AG09319 (cell line): ENCODE results near the gene MYH3.
A peak's percentile ranks its signal among the peaks of the same experiment; 100 is the strongest.

ENCODE experiments used
- DNase-seq: peaks from one replicate; pipeline ENCODE4 v3.0.0-alpha.2; 2010; ENCODE audit warnings: low read depth; ENCODE audit errors: extremely low read depth
- CTCF ChIP-seq: IDR thresholded peaks from 2 replicates; pipeline ENCODE4 v1.5.1; 2011; ENCODE audit warnings: low read depth, mild to moderate bottlenecking, inconsistent platforms, low read length, moderate library complexity

Gene MYH3

DNA sequence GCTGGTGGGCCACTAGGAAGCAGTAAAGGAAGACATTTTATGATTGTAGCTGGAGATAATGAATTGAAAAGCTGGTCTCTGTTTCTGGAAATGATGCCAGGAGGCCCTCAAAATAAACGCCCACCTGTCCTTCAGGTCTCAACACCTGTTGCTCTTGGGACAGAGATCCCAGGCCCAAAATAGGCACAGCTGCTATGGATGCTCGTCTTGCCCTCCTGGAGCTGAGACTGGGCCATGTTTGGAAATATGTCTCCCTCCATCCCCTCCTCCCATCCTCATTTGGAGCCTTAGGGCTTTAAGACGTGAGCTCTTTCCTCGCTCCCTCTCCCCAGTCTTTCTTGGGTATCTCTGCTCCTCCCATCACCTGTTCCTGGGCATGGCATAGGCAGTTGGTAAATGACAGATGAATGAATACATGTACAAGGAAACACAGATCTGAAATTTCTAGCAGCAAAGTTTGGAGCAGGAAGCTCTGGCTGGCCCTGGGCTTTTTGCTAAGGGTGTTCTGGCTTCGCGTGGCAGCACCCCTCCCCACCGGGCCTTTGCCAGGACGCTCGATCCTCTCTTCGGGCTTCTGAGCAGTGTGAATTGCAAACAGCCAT is 33.3 kb downstream of the MYH3 start:
- no peak for DNase-seq
- TF ChIP-seq CTCF = no peak

DNA sequence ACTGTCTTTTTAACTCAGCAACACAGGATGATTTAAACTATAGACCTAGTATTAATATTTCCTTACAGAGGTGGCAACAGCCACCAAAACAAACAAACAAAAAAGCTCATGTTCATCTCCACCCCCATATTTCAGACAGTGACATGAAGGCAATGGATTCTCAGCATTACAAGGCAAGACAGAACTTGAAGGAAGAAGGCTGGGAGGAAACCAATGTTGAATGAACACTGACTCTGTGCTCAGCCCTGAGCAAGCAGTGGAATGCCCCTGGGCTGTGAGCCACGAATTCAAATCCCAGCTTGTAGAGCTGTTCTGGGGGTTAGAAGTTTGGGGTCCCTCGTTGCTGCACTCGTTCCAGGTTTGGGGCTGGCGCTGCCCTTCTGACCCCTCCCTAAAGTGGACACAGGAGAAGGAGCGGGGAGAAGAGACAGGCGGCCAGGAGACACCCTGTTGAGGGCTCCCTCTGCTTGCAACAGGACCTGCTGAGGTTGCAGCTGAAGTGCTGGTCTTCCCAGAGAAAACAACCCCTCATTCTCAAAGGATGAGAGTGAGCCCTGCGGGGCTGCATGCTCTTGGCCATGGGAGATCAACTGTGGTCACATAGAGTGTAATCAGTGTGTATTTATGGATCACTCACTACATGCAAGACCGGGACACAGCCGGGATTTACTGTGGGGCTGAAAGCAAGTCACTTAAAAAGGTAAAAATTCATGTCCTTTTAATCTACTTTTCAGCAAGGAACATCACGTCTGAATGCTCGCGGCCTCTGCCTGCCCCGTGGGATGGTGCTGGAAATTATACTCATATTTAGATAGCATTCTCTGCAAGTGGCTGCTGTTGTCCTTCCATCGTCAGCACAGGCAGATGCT is 34.3 kb downstream of the MYH3 start:
- DNase-seq = no peak

DNA sequence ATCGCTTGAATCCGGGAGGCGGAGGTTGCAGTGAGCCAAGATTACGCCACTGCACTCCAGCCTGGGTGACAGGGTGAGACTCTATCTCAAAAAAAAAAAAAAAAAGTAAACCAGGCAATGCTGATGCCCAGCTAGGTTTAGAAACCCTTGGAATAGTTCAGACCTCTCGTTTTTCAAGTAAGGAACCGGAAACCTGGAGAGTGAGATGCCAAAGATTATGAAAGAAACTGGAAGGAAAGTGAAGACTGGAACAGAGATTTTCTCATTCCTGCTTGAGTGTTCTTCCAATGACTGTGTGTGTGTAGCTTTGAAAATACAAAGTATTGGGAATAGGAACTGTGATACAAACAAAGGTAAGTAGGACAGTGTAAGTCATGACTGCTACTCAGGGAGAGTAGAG is 35.7 kb downstream of the MYH3 start:
- DNase-seq = no peak
- no peak for TF ChIP-seq CTCF

More for the DNA sequence above, 34.3 kb downstream of the MYH3 start:
- TF ChIP-seq CTCF = no peak

DNA sequence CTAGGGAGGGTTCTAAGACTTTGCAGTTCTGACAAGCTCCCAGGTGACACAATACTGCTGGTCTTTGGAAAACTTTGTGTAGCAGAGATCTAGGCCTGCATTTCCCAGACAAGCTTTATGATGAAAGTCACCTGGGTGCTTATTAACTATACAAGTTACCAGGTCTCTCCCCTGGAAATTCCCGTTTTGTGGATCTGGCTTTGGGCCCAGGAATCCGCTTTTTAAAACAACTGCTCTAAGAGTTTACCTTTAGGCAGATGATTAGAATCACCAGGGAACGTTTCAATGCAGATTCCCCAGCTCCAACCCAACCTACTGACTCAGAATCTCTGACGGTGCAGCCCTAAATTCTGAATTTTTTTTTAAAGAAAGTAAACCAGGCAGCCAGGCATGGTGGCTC is 36.3 kb downstream of the MYH3 start:
- TF ChIP-seq CTCF = no peak
- DNase-seq = no peak

- TF ChIP-seq CTCF = peak; percentile 98
- peak; percentile 37 for DNase-seq
These were observed 38.9 kb downstream of the MYH3 start for GRCh38 chr17:10618202-10618635.

GRCh38 chr17:10617120-10617505 is 40.0 kb downstream of the MYH3 start:
- no peak for TF ChIP-seq CTCF
- DNase-seq = no peak

- DNase-seq = no peak
- peak; percentile 100 for TF ChIP-seq CTCF
These were observed 40.5 kb downstream of the MYH3 start for GRCh38 chr17:10616502-10617119.
